ENCODE results near the gene SEMA6D.
A peak's percentile ranks its signal among the peaks of the same experiment; 100 is the strongest.

SEMA6D gene

DNA sequence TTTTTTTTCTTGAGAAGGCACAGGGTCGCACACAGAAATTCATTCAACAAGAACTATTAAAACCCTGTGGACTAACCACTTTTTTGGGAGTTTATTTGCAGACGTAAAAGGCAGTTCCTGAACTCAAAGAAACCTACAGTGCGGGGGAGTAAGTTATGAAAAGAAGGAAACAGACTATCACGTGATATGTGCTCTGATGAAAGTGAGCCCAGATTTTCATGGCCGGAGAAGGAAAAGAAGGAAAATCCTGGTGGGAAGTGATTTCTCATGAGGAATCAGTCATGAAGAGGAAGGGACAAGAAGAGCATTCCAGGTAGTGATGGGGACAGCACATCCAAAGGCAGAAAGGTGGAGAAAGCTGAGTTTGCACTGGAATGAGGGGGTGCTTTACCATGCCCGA is 26.1 kb downstream of the SEMA6D start:
- no peak for DNase-seq (ENCODE audit: extremely low read depth, low read depth)
- TF ChIP-seq, protein P1, sequence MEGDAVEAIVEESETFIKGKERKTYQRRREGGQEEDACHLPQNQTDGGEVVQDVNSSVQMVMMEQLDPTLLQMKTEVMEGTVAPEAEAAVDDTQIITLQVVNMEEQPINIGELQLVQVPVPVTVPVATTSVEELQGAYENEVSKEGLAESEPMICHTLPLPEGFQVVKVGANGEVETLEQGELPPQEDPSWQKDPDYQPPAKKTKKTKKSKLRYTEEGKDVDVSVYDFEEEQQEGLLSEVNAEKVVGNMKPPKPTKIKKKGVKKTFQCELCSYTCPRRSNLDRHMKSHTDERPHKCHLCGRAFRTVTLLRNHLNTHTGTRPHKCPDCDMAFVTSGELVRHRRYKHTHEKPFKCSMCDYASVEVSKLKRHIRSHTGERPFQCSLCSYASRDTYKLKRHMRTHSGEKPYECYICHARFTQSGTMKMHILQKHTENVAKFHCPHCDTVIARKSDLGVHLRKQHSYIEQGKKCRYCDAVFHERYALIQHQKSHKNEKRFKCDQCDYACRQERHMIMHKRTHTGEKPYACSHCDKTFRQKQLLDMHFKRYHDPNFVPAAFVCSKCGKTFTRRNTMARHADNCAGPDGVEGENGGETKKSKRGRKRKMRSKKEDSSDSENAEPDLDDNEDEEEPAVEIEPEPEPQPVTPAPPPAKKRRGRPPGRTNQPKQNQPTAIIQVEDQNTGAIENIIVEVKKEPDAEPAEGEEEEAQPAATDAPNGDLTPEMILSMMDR (IDR thresholded peaks at IDR 0.05; ENCODE audit: low read depth, low read length): no peak

DNA sequence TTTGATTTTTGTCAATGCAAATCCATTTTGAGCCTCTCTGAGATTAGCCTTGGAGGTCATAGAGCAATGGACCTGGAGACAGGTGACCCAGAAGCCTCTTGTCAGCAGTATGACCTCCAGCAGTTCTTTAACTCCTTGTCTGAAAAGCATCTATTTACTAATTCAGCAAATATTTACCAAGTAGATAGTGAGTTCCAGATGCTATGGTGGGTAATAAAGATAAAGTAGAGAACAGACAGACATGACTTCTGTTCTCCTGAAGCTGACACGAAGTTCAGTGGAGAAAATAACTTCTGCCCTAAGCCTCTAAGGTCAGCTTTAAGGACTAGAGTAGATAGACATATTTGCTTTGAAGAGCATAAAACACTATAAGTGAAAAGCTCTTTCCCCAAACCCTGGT is 26.6 kb downstream of the SEMA6D start:
- TF ChIP-seq, protein P1 (IDR thresholded peaks at IDR 0.05; ENCODE audit: low read depth, low read length): no peak

DNA sequence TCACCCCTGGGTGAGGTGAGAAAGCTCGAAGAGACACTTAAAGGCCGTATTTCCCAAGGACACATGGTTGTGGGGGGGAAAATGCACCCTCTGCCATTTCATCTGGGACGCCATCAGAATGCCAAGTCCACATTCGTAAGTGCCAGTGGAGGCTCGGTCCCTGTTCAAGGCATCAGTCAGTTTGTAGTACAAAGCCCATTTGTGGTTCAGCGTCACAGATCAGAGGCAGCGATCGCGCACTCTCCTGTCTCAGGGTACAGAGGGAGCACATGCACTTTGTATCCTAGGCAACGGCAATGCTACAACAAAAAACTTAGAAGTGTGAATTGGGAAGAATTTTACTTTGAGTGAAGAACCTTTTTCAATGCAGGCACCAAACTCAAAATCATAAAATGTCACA is 27.2 kb downstream of the SEMA6D start:
- TF ChIP-seq, protein P1 (IDR thresholded peaks at IDR 0.05; ENCODE audit: low read depth, low read length): no peak
- no peak for DNase-seq (ENCODE audit: extremely low read depth, low read depth)

More for the DNA sequence above, 26.6 kb downstream of the SEMA6D start:
- no peak for DNase-seq (ENCODE audit: extremely low read depth, low read depth)

DNA sequence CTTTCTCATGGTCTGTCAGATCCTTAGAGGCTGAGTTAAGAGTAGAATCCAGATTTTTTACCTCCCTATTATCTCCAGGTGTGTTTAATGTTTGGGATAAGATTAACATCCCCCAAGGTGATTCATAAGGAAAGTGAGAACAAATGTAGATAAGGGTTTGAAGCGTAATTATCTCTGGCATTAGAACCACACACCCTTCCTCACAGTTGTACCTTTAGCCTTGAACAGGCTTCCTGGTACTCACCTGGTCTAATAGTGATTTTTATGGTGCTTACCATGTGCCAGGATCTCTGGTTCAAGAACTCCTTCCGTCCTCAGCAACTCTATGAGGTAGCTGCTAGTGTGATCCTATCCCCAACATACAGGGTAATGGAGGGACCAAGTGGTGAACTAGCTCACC is 27.7 kb downstream of the SEMA6D start:
- no peak for DNase-seq (ENCODE audit: extremely low read depth, low read depth)
- TF ChIP-seq, protein P1 (IDR thresholded peaks at IDR 0.05; ENCODE audit: low read depth, low read length): no peak

DNA sequence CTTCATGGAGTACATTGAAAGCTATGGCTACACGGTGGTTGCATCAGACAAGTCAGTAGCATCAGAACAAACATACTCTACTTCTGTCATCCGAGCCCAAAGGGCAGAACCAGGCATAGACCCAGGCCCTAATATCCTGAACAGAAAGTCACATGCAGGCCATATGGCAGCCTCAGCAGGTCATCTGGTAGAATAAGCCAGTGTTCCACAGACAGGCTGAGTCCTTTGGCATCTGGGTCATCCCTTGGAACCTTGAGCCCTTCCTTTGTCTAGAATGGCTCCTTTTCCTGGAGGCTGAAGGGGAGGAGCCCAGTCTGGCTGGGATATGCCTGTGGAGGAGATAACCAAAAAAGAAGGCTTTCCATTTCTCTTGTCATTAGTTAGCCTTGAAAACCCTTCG is 29.2 kb downstream of the SEMA6D start:
- TF ChIP-seq, protein P1 (IDR thresholded peaks at IDR 0.05; ENCODE audit: low read depth, low read length): no peak
- no peak for DNase-seq (ENCODE audit: extremely low read depth, low read depth)

DNA sequence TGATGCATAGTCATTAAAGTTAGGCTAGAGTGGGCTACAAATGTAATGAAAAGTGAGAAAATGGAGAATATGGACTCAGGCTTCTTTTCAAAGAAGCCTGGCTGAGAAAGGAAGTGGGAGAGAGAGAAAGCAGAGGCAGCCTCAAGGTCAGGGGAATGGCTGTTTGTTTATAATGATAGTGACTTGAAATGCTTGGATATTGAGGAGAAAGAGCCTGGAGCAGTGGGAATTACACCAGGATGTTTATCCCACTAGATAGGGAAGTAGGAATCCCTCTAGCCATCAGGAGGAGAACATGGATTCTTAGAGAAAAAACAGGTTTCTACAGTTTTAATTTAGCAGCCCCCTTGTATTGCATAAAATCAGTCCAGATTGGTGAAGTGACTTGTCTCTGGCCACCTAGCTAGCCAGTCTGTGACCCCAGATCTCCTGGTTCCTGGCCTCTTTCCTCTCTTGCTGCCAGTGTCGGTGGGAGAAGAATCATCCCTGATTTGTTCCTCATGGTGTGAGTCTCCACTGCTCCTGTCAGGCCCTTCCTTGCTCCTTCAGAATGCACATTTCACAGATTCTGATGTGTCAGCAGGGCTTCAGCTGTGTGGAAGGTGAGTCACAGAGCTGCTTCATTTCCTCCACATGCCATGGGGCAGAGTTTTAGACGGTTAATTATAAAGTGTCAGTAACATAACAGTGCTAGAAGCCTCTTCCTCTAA is 32.9 kb downstream of the SEMA6D start:
- TF ChIP-seq, protein P1 (IDR thresholded peaks at IDR 0.05; ENCODE audit: low read depth, low read length): no peak
- DNase-seq (ENCODE audit: extremely low read depth, low read depth): peak; percentile 11

DNA sequence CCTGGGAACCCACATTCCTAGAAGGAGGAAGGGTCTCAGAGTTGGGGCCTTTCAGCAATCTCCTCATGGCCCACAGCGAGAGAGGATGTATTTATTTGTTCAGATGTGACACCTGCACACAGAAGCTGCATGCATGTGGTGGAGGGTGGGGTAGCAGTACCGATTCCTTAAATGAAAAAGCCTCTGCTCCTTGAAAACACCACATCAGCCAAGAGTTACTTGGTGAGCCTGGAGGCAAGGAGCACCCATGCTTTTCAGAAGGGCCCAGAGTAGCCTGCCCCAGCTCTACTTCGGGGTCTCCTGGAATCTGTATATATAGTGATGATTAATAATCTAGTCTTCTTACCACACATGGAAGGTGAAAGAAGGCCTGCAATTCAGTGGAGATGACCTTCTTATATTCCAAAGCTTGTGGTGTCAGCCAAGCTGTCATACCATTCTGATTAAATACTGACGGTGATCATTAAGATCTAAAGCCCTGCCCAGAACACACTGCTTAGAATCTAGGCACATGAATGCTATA is 33.5 kb downstream of the SEMA6D start:
- TF ChIP-seq, protein P1 (IDR thresholded peaks at IDR 0.05; ENCODE audit: low read depth, low read length): no peak
- no peak for DNase-seq (ENCODE audit: extremely low read depth, low read depth)

Measured in AG09319 (cell line).